ENCODE data around the gene SLC9A9. TPM values are rescaled to one million over a fixed set of nuclear protein-coding genes. Genes with fewer than 3 reads are reported as not detected.

Gene SLC9A9
- polyA plus RNA-seq, 1 donor (not counting 4 experiments of a cell fraction or from before 2014, with no cell fraction given) = 5.2 TPM

DNA sequence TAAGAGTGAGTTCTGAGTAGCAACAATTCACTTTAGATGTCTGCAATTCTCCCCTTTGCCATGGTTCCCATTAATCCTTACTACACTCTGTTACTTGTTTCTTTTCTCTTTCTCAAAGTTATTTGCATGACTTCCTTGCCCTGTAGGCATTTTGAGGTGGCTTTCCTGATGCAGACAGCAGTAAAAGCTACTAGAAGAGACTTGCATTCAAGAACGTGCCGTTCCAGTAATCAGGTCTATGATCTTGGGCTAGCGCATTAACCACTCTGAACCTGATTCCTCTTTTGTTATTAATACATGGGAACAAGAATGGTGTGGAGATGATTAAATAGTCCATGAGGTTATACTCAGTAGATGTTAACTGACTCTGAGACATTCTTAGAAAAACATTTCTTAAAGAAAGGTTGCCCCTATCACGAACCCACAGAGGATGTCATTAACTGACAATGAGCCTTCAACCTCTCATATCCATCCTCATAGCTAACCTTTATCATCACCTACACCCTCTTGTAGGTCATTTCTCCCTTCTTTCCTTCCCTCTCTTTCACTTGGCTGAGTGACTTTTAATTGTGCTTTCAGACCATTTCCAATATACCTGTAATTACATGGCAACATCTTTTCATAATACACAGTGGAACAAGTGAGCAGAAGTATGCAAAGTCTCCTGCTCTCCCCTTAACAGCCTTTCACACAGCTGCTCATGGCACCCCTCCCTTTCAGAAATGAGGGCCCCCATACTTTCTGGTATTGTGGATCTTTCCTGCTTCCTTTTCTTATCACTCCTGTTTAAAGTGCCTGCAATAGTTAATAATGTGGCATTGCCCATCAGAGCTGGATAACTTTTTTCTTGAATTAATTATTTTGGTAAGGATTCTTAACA lies 552.8 kb downstream of the SLC9A9 start:
- no peaks in the 10 kb centered on the region for H3K36me3 ChIP-seq (ENCODE audit: control insufficient read depth in 2 of 2, extremely low read depth in 1 of 2, insufficient read depth in 2 of 2, low read length in 2 of 2)
- H3K4me2 ChIP-seq (ENCODE audit: control insufficient read depth, extremely low read depth, insufficient read depth, low read depth, low read length) = no peak overlapping the region
- H2AFZ ChIP-seq (ENCODE audit: control insufficient read depth, low read length) = no peak overlapping the region
- no peaks in the 10 kb centered on the region for H4K20me1 ChIP-seq (ENCODE audit: control insufficient read depth, extremely low read depth, insufficient read depth, low read length)
- TF ChIP-seq EZH2 (IDR thresholded peaks at IDR 0.05; ENCODE audit: low read length) = no peak
- dilution Hi-C loops (cut with MboI; ENCODE audit: extremely low pct_ligation_motif_present, low sequenced_read_pairs) = no loop called here
- H3K9me3 ChIP-seq (ENCODE audit: control insufficient read depth, low read depth, low read length) = no peaks in the 10 kb centered on the region
- no peak overlapping the region for H3K27ac ChIP-seq (ENCODE audit: control insufficient read depth, insufficient read depth, low read length)
- H3K9ac ChIP-seq (ENCODE audit: control insufficient read depth, extremely low read depth, insufficient read depth, low read length) = no peak overlapping the region
- H3K4me3 ChIP-seq (ENCODE audit: control insufficient read depth in 2 of 3, extremely low read depth in 1 of 3, insufficient read depth in 2 of 3, low read depth in 1 of 3, low read length in 3 of 3) = no peak overlapping the region
- peak; percentile 17 for FAIRE-seq
- no peaks in the 10 kb centered on the region for H3K9me1 ChIP-seq (ENCODE audit: control insufficient read depth, extremely low read depth, insufficient read depth, low read length)
- no peaks in the 10 kb centered on the region for H3K4me1 ChIP-seq (ENCODE audit: control insufficient read depth, extremely low read depth, insufficient read depth, low read length)
- DNase-seq (ENCODE audit: low read depth, low spot score) = no peak
- no peaks in the 10 kb centered on the region for H3K27me3 ChIP-seq (ENCODE audit: control insufficient read depth, extremely low read depth, insufficient read depth, low read length)
- H3K79me2 ChIP-seq (ENCODE audit: control insufficient read depth, insufficient read depth, low read length) = no peaks in the 10 kb centered on the region

DNA sequence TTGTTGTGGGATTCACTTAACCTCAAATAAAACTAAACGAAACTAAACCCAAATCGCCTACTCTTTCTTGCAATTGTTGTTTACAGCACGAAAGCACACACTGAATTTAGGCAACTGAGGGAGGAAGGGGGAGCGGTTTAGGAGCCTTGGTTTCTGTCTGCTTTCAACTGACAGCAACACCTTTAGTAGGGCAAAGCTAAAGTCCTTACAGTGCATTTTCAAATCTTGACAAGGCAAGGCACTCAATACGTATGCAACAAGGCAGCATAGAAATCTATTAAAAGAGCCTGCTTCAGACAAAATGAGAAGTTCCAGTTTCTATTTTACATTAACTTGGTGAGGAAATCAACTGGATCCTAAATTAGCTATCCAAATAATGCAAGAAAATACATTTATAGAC lies 554.1 kb downstream of the SLC9A9 start:
- DNase-seq (ENCODE audit: low read depth, low spot score) (no peak), FAIRE-seq (no peak)
- no peaks in the 10 kb centered on the region for H4K20me1 ChIP-seq (ENCODE audit: control insufficient read depth, extremely low read depth, insufficient read depth, low read length)
- no peak overlapping the region for H2AFZ ChIP-seq (ENCODE audit: control insufficient read depth, low read length)
- dilution Hi-C loops (cut with MboI; ENCODE audit: extremely low pct_ligation_motif_present, low sequenced_read_pairs) = no loop called here
- no peaks in the 10 kb centered on the region for H3K9me3 ChIP-seq (ENCODE audit: control insufficient read depth, low read depth, low read length)
- no peaks in the 10 kb centered on the region for H3K79me2 ChIP-seq (ENCODE audit: control insufficient read depth, insufficient read depth, low read length)
- H3K4me2 ChIP-seq (ENCODE audit: control insufficient read depth, extremely low read depth, insufficient read depth, low read depth, low read length) = no peak overlapping the region
- H3K4me1 ChIP-seq (ENCODE audit: control insufficient read depth, extremely low read depth, insufficient read depth, low read length) = no peaks in the 10 kb centered on the region
- H3K9ac ChIP-seq (ENCODE audit: control insufficient read depth, extremely low read depth, insufficient read depth, low read length) = no peak overlapping the region
- H3K36me3 ChIP-seq (ENCODE audit: control insufficient read depth in 2 of 2, extremely low read depth in 1 of 2, insufficient read depth in 2 of 2, low read length in 2 of 2) = no peaks in the 10 kb centered on the region
- H3K27me3 ChIP-seq (ENCODE audit: control insufficient read depth, extremely low read depth, insufficient read depth, low read length) = no peaks in the 10 kb centered on the region
- H3K4me3 ChIP-seq (ENCODE audit: control insufficient read depth in 2 of 3, extremely low read depth in 1 of 3, insufficient read depth in 2 of 3, low read depth in 1 of 3, low read length in 3 of 3) = no peak overlapping the region
- H3K27ac ChIP-seq (ENCODE audit: control insufficient read depth, insufficient read depth, low read length) = no peak overlapping the region
- no peak for TF ChIP-seq EZH2 (IDR thresholded peaks at IDR 0.05; ENCODE audit: low read length)
- TF ChIP-seq, protein P1, sequence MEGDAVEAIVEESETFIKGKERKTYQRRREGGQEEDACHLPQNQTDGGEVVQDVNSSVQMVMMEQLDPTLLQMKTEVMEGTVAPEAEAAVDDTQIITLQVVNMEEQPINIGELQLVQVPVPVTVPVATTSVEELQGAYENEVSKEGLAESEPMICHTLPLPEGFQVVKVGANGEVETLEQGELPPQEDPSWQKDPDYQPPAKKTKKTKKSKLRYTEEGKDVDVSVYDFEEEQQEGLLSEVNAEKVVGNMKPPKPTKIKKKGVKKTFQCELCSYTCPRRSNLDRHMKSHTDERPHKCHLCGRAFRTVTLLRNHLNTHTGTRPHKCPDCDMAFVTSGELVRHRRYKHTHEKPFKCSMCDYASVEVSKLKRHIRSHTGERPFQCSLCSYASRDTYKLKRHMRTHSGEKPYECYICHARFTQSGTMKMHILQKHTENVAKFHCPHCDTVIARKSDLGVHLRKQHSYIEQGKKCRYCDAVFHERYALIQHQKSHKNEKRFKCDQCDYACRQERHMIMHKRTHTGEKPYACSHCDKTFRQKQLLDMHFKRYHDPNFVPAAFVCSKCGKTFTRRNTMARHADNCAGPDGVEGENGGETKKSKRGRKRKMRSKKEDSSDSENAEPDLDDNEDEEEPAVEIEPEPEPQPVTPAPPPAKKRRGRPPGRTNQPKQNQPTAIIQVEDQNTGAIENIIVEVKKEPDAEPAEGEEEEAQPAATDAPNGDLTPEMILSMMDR (optimal IDR thresholded peaks at IDR 0.05 in 1 of 3, IDR thresholded peaks at IDR 0.05 in 1 of 3, conservative IDR thresholded peaks at IDR 0.05 in 1 of 3; ENCODE audit: extremely low read depth in 1 of 3, insufficient read depth in 2 of 3, low read length in 3 of 3) = no peak
- H3K9me1 ChIP-seq (ENCODE audit: control insufficient read depth, extremely low read depth, insufficient read depth, low read length) = no peaks in the 10 kb centered on the region

All from keratinocyte (primary cell).